ENCODE results near the gene THOC5.

The THOC5 gene

DNA sequence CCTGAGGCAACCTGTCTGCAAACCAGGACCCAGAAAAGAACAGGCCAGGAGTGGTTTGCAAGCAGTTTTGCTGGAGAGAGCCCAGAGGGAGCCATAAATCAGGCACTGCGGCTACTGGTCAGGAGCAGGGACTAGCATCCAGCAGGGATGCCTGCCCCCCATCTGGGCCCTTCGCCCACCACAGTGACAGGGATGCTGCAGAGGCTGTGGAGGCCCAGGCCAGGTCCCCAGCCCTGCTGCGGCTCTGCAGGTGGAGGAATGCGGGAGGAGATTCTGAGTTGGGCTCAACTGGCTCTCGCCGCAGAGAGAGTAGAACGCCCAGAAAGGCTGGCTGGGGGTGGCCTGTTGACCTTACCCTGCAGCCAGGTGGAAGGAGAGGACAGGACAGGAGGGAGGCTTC, 89.9 kb downstream of the THOC5 start:
- H4K20me1 ChIP-seq (ENCODE audit: low read depth, low read length), result no peaks in the 10 kb centered on the region
- no peak overlapping the region for H3K4me3 ChIP-seq (ENCODE audit: insufficient read depth, low read length, poor library complexity, severe bottlenecking)
- no peaks in the 10 kb centered on the region for H3K9me3 ChIP-seq (ENCODE audit: insufficient read depth, low read length)
- no peaks in the 10 kb centered on the region for H3F3A ChIP-seq (ENCODE audit: insufficient read depth)
- H3K9me2 ChIP-seq (replicated peaks; ENCODE audit: insufficient read depth, low read length), result no peaks in the 10 kb centered on the region
- no peaks in the 10 kb centered on the region for H3K27me3 ChIP-seq (ENCODE audit: low read length)
- H3K36me3 ChIP-seq (ENCODE audit: low read length), result no peaks in the 10 kb centered on the region
- no peak overlapping the region for H3K4me2 ChIP-seq (ENCODE audit: low read depth, low read length, poor library complexity, severe bottlenecking)
- no peak overlapping the region for H3K9ac ChIP-seq (ENCODE audit: low read length)
- no peak overlapping the region for H3K27ac ChIP-seq (ENCODE audit: low read depth, low read length)
- H3K79me2 ChIP-seq (ENCODE audit: insufficient read depth, low read length), result no peaks in the 10 kb centered on the region
- TF ChIP-seq EZH2phosphoT487 (conservative IDR thresholded peaks at IDR 0.05; ENCODE audit: low read length), result no peak
- TF ChIP-seq, protein P1, sequence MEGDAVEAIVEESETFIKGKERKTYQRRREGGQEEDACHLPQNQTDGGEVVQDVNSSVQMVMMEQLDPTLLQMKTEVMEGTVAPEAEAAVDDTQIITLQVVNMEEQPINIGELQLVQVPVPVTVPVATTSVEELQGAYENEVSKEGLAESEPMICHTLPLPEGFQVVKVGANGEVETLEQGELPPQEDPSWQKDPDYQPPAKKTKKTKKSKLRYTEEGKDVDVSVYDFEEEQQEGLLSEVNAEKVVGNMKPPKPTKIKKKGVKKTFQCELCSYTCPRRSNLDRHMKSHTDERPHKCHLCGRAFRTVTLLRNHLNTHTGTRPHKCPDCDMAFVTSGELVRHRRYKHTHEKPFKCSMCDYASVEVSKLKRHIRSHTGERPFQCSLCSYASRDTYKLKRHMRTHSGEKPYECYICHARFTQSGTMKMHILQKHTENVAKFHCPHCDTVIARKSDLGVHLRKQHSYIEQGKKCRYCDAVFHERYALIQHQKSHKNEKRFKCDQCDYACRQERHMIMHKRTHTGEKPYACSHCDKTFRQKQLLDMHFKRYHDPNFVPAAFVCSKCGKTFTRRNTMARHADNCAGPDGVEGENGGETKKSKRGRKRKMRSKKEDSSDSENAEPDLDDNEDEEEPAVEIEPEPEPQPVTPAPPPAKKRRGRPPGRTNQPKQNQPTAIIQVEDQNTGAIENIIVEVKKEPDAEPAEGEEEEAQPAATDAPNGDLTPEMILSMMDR (IDR thresholded peaks at IDR 0.05; ENCODE audit: insufficient read depth, low read length, poor library complexity, severe bottlenecking), result no peak
- H2AFZ ChIP-seq (ENCODE audit: low read depth, low read length, severe bottlenecking), result no peak overlapping the region

DNA sequence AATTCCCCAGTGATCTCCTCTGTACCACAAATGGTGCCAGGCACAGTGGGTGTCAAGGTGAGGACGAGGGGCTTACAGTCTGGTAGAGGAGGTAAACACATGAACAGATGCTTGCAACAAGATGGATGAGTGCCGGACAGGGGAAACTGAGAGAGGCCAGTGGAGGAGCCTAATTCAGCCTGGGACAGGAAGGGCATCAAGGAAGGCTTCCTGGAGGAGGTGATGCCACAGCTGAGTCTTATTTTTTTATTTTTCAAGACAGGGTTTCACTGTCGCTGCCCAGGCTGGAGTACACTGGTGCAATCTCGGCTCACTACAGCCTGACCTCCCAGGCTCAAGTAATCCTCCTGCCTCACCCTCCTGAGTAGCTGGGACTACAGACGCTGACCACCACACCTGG, 92.3 kb downstream of the THOC5 start:
- Histone ChIP-seq H3K4me2 (ENCODE audit: low read depth, low read length, poor library complexity, severe bottlenecking) (no peak overlapping the region), H3F3A (ENCODE audit: insufficient read depth) (no peaks in the 10 kb centered on the region), H3K9me2 (replicated peaks; ENCODE audit: insufficient read depth, low read length) (no peaks in the 10 kb centered on the region), H2AFZ (ENCODE audit: low read depth, low read length, severe bottlenecking) (no peak overlapping the region), H4K20me1 (ENCODE audit: low read depth, low read length) (no peaks in the 10 kb centered on the region), H3K36me3 (ENCODE audit: low read length) (no peaks in the 10 kb centered on the region), H3K27ac (ENCODE audit: low read depth, low read length) (no peak overlapping the region), H3K9ac (ENCODE audit: low read length) (no peak overlapping the region), H3K9me3 (ENCODE audit: insufficient read depth, low read length) (no peaks in the 10 kb centered on the region), H3K79me2 (ENCODE audit: insufficient read depth, low read length) (no peaks in the 10 kb centered on the region), H3K4me3 (ENCODE audit: insufficient read depth, low read length, poor library complexity, severe bottlenecking) (no peak overlapping the region), H3K27me3 (ENCODE audit: low read length) (no peaks in the 10 kb centered on the region)
- no peak for TF ChIP-seq EZH2phosphoT487 (conservative IDR thresholded peaks at IDR 0.05; ENCODE audit: low read length)

DNA sequence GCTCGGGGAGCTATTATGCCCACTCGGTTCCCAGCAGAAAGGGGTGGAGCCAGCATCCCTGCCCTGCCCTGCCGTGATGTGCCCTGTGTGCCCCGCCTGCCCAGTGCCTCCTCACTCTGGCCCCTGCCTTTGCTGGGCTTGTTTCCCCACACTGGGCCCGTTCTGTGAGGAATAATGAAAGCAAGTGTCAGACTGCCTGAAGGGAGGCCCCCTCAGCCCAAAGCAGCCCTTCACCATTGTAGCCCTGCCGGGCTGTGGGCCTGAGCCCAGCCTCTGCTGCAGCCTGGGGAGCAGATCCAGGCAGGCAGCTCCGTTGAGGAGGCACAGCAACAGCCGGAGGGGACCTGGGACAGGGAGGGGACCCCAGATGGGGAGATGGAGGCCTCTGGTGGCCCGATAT, 93.8 kb downstream of the THOC5 start:
- H4K20me1 ChIP-seq (ENCODE audit: low read depth, low read length), result no peaks in the 10 kb centered on the region
- no peaks in the 10 kb centered on the region for H3K27me3 ChIP-seq (ENCODE audit: low read length)
- H3K9me3 ChIP-seq (ENCODE audit: insufficient read depth, low read length), result no peaks in the 10 kb centered on the region
- TF ChIP-seq EZH2phosphoT487 (conservative IDR thresholded peaks at IDR 0.05; ENCODE audit: low read length), result no peak
- TF ChIP-seq, protein P1 (IDR thresholded peaks at IDR 0.05; ENCODE audit: insufficient read depth, low read length, poor library complexity, severe bottlenecking), result no peak
- no peak overlapping the region for H3K4me2 ChIP-seq (ENCODE audit: low read depth, low read length, poor library complexity, severe bottlenecking)
- H3F3A ChIP-seq (ENCODE audit: insufficient read depth), result no peaks in the 10 kb centered on the region
- no peaks in the 10 kb centered on the region for H3K9me2 ChIP-seq (replicated peaks; ENCODE audit: insufficient read depth, low read length)
- no peak overlapping the region for H3K9ac ChIP-seq (ENCODE audit: low read length)
- H3K4me3 ChIP-seq (ENCODE audit: insufficient read depth, low read length, poor library complexity, severe bottlenecking), result no peak overlapping the region
- H2AFZ ChIP-seq (ENCODE audit: low read depth, low read length, severe bottlenecking), result no peak overlapping the region
- no peaks in the 10 kb centered on the region for H3K79me2 ChIP-seq (ENCODE audit: insufficient read depth, low read length)
- no peaks in the 10 kb centered on the region for H3K36me3 ChIP-seq (ENCODE audit: low read length)
- H3K27ac ChIP-seq (ENCODE audit: low read depth, low read length), result no peak overlapping the region

DNA sequence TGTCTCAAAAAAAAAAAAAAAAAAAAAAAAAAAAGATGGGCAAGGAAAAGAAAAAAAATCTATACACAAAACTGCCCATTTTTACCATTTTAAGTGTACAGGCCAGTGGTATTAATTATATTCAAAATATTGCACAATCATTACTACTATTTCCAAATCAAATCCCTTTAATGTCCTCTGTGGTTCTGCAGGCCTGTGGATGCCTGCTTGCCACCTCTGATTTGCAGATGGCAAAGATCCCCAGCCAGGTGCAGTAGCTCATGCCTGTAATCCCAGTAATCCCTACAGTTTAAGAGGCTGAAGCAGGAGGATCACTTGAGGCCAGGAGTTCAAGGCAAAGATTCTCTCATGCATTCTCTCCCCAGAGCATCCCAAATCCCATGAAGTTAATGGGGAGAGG, 95.0 kb downstream of the THOC5 start:
- Histone ChIP-seq H3K9me2 (replicated peaks; ENCODE audit: insufficient read depth, low read length) (no peaks in the 10 kb centered on the region), H4K20me1 (ENCODE audit: low read depth, low read length) (no peaks in the 10 kb centered on the region), H3K36me3 (ENCODE audit: low read length) (no peaks in the 10 kb centered on the region), H3K27me3 (ENCODE audit: low read length) (no peaks in the 10 kb centered on the region), H3K27ac (ENCODE audit: low read depth, low read length) (no peak overlapping the region), H3K4me3 (ENCODE audit: insufficient read depth, low read length, poor library complexity, severe bottlenecking) (no peak overlapping the region), H2AFZ (ENCODE audit: low read depth, low read length, severe bottlenecking) (no peak overlapping the region), H3K79me2 (ENCODE audit: insufficient read depth, low read length) (no peaks in the 10 kb centered on the region), H3F3A (ENCODE audit: insufficient read depth) (no peaks in the 10 kb centered on the region), H3K9ac (ENCODE audit: low read length) (no peak overlapping the region), H3K9me3 (ENCODE audit: insufficient read depth, low read length) (no peaks in the 10 kb centered on the region), H3K4me2 (ENCODE audit: low read depth, low read length, poor library complexity, severe bottlenecking) (no peak overlapping the region)
- TF ChIP-seq, protein P1 (IDR thresholded peaks at IDR 0.05; ENCODE audit: insufficient read depth, low read length, poor library complexity, severe bottlenecking), result no peak
- TF ChIP-seq EZH2phosphoT487 (conservative IDR thresholded peaks at IDR 0.05; ENCODE audit: low read length), result no peak
